NCI-H748 (cell line): ENCODE results near the gene RTP5.
"Not testable (repeated sequence)": the region's sequence is repeated elsewhere in the genome, so short reads cannot be mapped to it uniquely, and the experiment has no call there.

Source experiments
- DNase-seq: peaks from one replicate; lab custom pipeline; 2025; ENCODE audit not compliant: unreplicated experiment; lab: John Stamatoyannopoulos, UW

The RTP5 gene

GRCh38 chr2:241869087-241869961 is at the start of gene RTP5:
RTP5 (plus strand) TSS chr2:241869729; CDS start chr2:241869757, 28 bp downstream.
- DNase-seq, result no peak

GRCh38 chr2:241819947-241820624 is 49.4 kb upstream of the RTP5 start:
- not testable (repeated sequence) for DNase-seq

- DNase-seq, result no peak
Observed at GRCh38 chr2:241820625-241821384, 48.7 kb upstream of the RTP5 start.

GRCh38 chr2:241821460-241822263 is 47.9 kb upstream of the RTP5 start:
- DNase-seq, result no peak

GRCh38 chr2:241822264-241822623 is 47.3 kb upstream of the RTP5 start:
- DNase-seq, result no peak

GRCh38 chr2:241823531-241824437 is 45.7 kb upstream of the RTP5 start:
- DNase-seq, result not testable (repeated sequence)

GRCh38 chr2:241827394-241827793 is 42.1 kb upstream of the RTP5 start:
- no peak for DNase-seq

- DNase-seq, result no peak
Observed at GRCh38 chr2:241833101-241833663, 36.3 kb upstream of the RTP5 start.

GRCh38 chr2:241833756-241834526 is 35.6 kb upstream of the RTP5 start:
- DNase-seq, result not testable (repeated sequence)

- DNase-seq, result no peak
Observed at GRCh38 chr2:241834527-241835210, 34.9 kb upstream of the RTP5 start.

GRCh38 chr2:241835611-241836010 is 33.9 kb upstream of the RTP5 start:
- no peak for DNase-seq

- no peak for DNase-seq
Observed at GRCh38 chr2:241836292-241836691, 33.2 kb upstream of the RTP5 start.

GRCh38 chr2:241837197-241837965 is 32.1 kb upstream of the RTP5 start:
- DNase-seq, result no peak

- no peak for DNase-seq
Observed at GRCh38 chr2:241841181-241842066, 28.1 kb upstream of the RTP5 start.

- DNase-seq, result no peak
Observed at GRCh38 chr2:241842067-241842415, 27.5 kb upstream of the RTP5 start.

GRCh38 chr2:241842620-241843211 is 26.8 kb upstream of the RTP5 start:
- no peak for DNase-seq
